ENCODE measurements around the gene WBP2. TPM values are rescaled to one million over a fixed set of nuclear protein-coding genes. Genes with fewer than 3 reads are reported as not detected.

Gene WBP2
- total and polyA plus RNA-seq, 10 donors, result 46.7 to 144 (median 89.1) TPM

- Histone ChIP-seq H3K27me3 (replicated peaks in 1 of 7) (no peaks in the 10 kb centered on the region), H3K36me3 (peaks cover 2 to 76% (median 66%) of the 10 kb centered on the region in 6 donors), H3K4me1 (peaks cover 66 to 100% (median 95%) of the 10 kb centered on the region in 6 donors), H3K4me3 (peak overlapping the region in 7 of 8 donors; percentile 22 to 80 (median 36)), H3K9me3 (no peaks in the 10 kb centered on the region), H3K27ac (peak overlapping the region; percentile 57 to 98 (median 96))
- peak; percentile 78 for DNase-seq
- intact Hi-C loops (cut with DNase I; ENCODE audit: low total_unique reads), result loop anchor here (5.0 kb wide), 1 partner anchor 70 kb away; a partner anchor contains a TSS
- TF ChIP-seq CTCF (IDR thresholded peaks at IDR 0.05 in 8 of 11, conservative IDR thresholded peaks at IDR 0.05 in 3 of 11), result no peak
- TF ChIP-seq POLR2AphosphoS5 (IDR thresholded peaks at IDR 0.05), result peak; percentile 44 to 68 (median 57)
- no peak for TF ChIP-seq POLR2A (IDR thresholded peaks at IDR 0.05)
- WGBS, 5 donors, result 79 to 88% (median 81%) methylated on average over 16 to 34 of the region's 34 CpGs
Observed at GRCh38 chr17:75846692-75847613, 8.2 kb downstream of the WBP2 start.

GRCh38 chr17:75845933-75846691, 9.0 kb downstream of the WBP2 start:
- H3K4me3 ChIP-seq, result peak overlapping the region in 7 of 8 donors; percentile 22 to 80 (median 36)
- peaks cover 2 to 76% (median 58%) of the 10 kb centered on the region in 6 donors for H3K36me3 ChIP-seq
- H3K4me1 ChIP-seq, result peaks cover 62 to 100% (median 92%) of the 10 kb centered on the region in 6 donors
- H3K27ac ChIP-seq, result peak overlapping the region; percentile 57 to 98 (median 96)
- TF ChIP-seq CTCF (IDR thresholded peaks at IDR 0.05 in 8 of 11, conservative IDR thresholded peaks at IDR 0.05 in 3 of 11) (peak in 1 of 11 experiments; percentile 22), POLR2AphosphoS5 (IDR thresholded peaks at IDR 0.05) (peak; percentile 57 to 78 (median 74)), POLR2A (IDR thresholded peaks at IDR 0.05) (no peak)
- peak; percentile 78 for DNase-seq
- intact Hi-C loops (cut with DNase I; ENCODE audit: low total_unique reads), result loop anchor here (5.0 kb wide), 1 partner anchor 69 kb away; a partner anchor contains a TSS
- no peaks in the 10 kb centered on the region for H3K9me3 ChIP-seq
- H3K27me3 ChIP-seq (replicated peaks in 1 of 7), result no peaks in the 10 kb centered on the region
- WGBS, 5 donors, result 58 to 75% (median 69%) methylated on average over 21 to 22 of the region's 22 CpGs

- peak overlapping the region in 5 of 8 donors; percentile 54 to 80 (median 60) for H3K4me3 ChIP-seq
- no peaks in the 10 kb centered on the region for H3K27me3 ChIP-seq (replicated peaks in 1 of 7)
- 21 to 29% (median 25%) methylated on average over 9 to 21 of the region's 21 CpGs for WGBS, 5 donors
- DNase-seq, result peak; percentile 94
- no peaks in the 10 kb centered on the region for H3K9me3 ChIP-seq
- H3K27ac ChIP-seq, result peak overlapping the region; percentile 57 to 98 (median 96)
- intact Hi-C loops (cut with DNase I; ENCODE audit: low total_unique reads), result loop anchor here (5.0 kb wide), 1 partner anchor 68 kb away; a partner anchor contains a TSS
- peaks cover 2 to 76% (median 57%) of the 10 kb centered on the region in 6 donors for H3K36me3 ChIP-seq
- TF ChIP-seq POLR2AphosphoS5 (IDR thresholded peaks at IDR 0.05) (peak; percentile 80 to 86 (median 85)), POLR2A (IDR thresholded peaks at IDR 0.05) (no peak), CTCF (IDR thresholded peaks at IDR 0.05 in 8 of 11, conservative IDR thresholded peaks at IDR 0.05 in 3 of 11) (peak; percentile 76 to 99 (median 93))
- peaks cover 53 to 100% (median 87%) of the 10 kb centered on the region in 6 donors for H3K4me1 ChIP-seq
Observed at GRCh38 chr17:75845058-75845711, 9.9 kb downstream of the WBP2 start.

Data from spleen (tissue), 11 donors.